Measurements from ENCODE around the gene THSD4.

- TF ChIP-seq CTCF (conservative IDR thresholded peaks at IDR 0.05 in 1 of 2, IDR thresholded peaks at IDR 0.05 in 1 of 2; ENCODE audit: low read depth in 1 of 2, low read length in 2 of 2), result no peak
- TF ChIP-seq EZH2 (IDR thresholded peaks at IDR 0.05; ENCODE audit: low read length, missing control alignments), result no peak
These were observed 21.9 kb upstream of the THSD4 start for GRCh38 chr15:71093054-71094024.

All from fibroblast of lung (primary cell).